ENCODE results near the gene MEG3. TPM values are rescaled to one million over a fixed set of nuclear protein-coding genes. Genes with fewer than 3 reads are reported as not detected.
A peak's percentile ranks its signal among the peaks of the same experiment; 100 is the strongest.

MEG3 gene
- total RNA-seq, 1 experiment from 2014 or later = 338 TPM

- H3K9me3 Mint-ChIP-seq = peaks cover 5% of the 10 kb centered on the region
- no peak for TF ChIP-seq ZBTB21 (CRISPR knock-in tag; IDR thresholded peaks at IDR 0.05; ENCODE audit: borderline replicate concordance)
- no peak for TF ChIP-seq CBFB (CRISPR knock-in tag; IDR thresholded peaks at IDR 0.05; ENCODE audit: low read depth)
- no peak for TF ChIP-seq HMGXB4 (CRISPR knock-in tag; IDR thresholded peaks at IDR 0.05)
- no peak for TF ChIP-seq PREB (CRISPR knock-in tag; IDR thresholded peaks at IDR 0.05; ENCODE audit: borderline replicate concordance)
- H3K4me3 Mint-ChIP-seq = no peak overlapping the region
- ATAC-seq (no peak), DNase-seq (ENCODE audit: low spot score) (no peak)
- no peak overlapping the region for H3K27ac Mint-ChIP-seq
- H3K4me1 Mint-ChIP-seq = peaks cover 17% of the 10 kb centered on the region
- H3K36me3 Mint-ChIP-seq = peaks cover 11% of the 10 kb centered on the region
- ChIA-PET CTCF (interaction anchor here (1.3 kb wide), 1 partner anchor 28 kb away, joined by 3 read pairs; no protein-coding TSS in a partner anchor), POLR2A (no interaction called here)
- peaks cover 31% of the 10 kb centered on the region for H3K27me3 Mint-ChIP-seq (ENCODE audit: low read depth)
Observed at GRCh38 chr14:100822532-100823296, 3.2 kb upstream of the MEG3 start.

- Mint-ChIP-seq H3K27me3 (ENCODE audit: low read depth) (peaks cover 31% of the 10 kb centered on the region), H3K4me3 (no peak overlapping the region), H3K27ac (no peak overlapping the region), H3K9me3 (peaks cover 6% of the 10 kb centered on the region), H3K4me1 (peaks cover 12% of the 10 kb centered on the region), H3K36me3 (peaks cover 13% of the 10 kb centered on the region)
- DNase-seq (ENCODE audit: low spot score) (no peak), ATAC-seq (no peak)
- ChIA-PET CTCF (interaction anchor here (0.7 to 3.6 kb wide), 4 partner anchors 8 to 170 kb away, joined by 3 to 17 read pairs (median 6); no protein-coding TSS in a partner anchor), POLR2A (interaction anchor here (1.3 to 1.7 kb wide), 2 partner anchors 12 to 13 kb away, joined by 3 to 6 read pairs; no protein-coding TSS in a partner anchor)
- TF ChIP-seq NFATC4 (CRISPR knock-in tag; IDR thresholded peaks at IDR 0.05) (no peak), IRF1 (CRISPR knock-in tag; IDR thresholded peaks at IDR 0.05) (0 out of 2 replicates have a peak, but pooled peaks have one; percentile 20)
Observed at GRCh38 chr14:100823413-100824080, 2.4 kb upstream of the MEG3 start.

- CTCF ChIA-PET = interaction anchor here (0.6 to 3.6 kb wide), 6 partner anchors 9 to 171 kb away, joined by 3 to 17 read pairs (median 4); no protein-coding TSS in a partner anchor
Observed at GRCh38 chr14:100824091-100824551, 1.8 kb upstream of the MEG3 start.

More at GRCh38 chr14:100824091-100824551, 1.8 kb upstream of the MEG3 start:
- H3K9me3 Mint-ChIP-seq = peaks cover 9% of the 10 kb centered on the region
- peak; percentile 73 for ATAC-seq
- H3K4me3 Mint-ChIP-seq = no peak overlapping the region
- peaks cover 18% of the 10 kb centered on the region for H3K36me3 Mint-ChIP-seq
- no peak overlapping the region for H3K27ac Mint-ChIP-seq
- DNase-seq (ENCODE audit: low spot score) = peak; percentile 72
- H3K4me1 Mint-ChIP-seq = peaks cover 15% of the 10 kb centered on the region
- peaks cover 31% of the 10 kb centered on the region for H3K27me3 Mint-ChIP-seq (ENCODE audit: low read depth)
- TF ChIP-seq SMAD4 (CRISPR knock-in tag; IDR thresholded peaks at IDR 0.05) (no peak), JUN (CRISPR knock-in tag; IDR thresholded peaks at IDR 0.05) (no peak), NFYB (CRISPR knock-in tag; conservative IDR thresholded peaks at IDR 0.05; ENCODE audit: low read depth) (peak; percentile 55; the same call in 1 of the 2 replicates), ZSCAN18 (CRISPR knock-in tag; IDR thresholded peaks at IDR 0.05) (no peak), E2F4 (CRISPR knock-in tag; IDR thresholded peaks at IDR 0.05; ENCODE audit: borderline replicate concordance, low read depth) (no peak), FOXP1 (CRISPR knock-in tag; IDR thresholded peaks at IDR 0.05; ENCODE audit: borderline replicate concordance) (0 out of 2 replicates have a peak, but pooled peaks have one; percentile 21), ZNF396 (CRISPR knock-in tag; IDR thresholded peaks at IDR 0.05; ENCODE audit: borderline replicate concordance) (no peak), FOXP4 (CRISPR knock-in tag; IDR thresholded peaks at IDR 0.05) (no peak)
- POLR2A ChIA-PET = interaction anchor here (1.3 to 1.7 kb wide), 2 partner anchors 12 to 14 kb away, joined by 3 to 6 read pairs; no protein-coding TSS in a partner anchor
